Panc1 (cell line): ENCODE results near the gene CCDC9B. TPM values are rescaled to one million over a fixed set of nuclear protein-coding genes. Genes with fewer than 3 reads are reported as not detected.
A peak's percentile ranks its signal among the peaks of the same experiment; 100 is the strongest.

Source experiments
- ATAC-seq: fragments of 200-7000 bp; cut with Tn5 transposase; 2 replicates; pipeline ENCODE4 v1.9.1; 2020; ENCODE audit warnings: mild to moderate bottlenecking, moderate library complexity
- BruUV-seq: library from RNA; stranded (reverse); fragments of 400-500 nt; replicated peaks from 2 replicates; lab custom pipeline; 2021; lab: Mats Ljungman, UMichigan
- CTCF ChIA-PET: fragments of 300-600 bp; sonication (Branson Sonifier 250); formaldehyde crosslinking; loops from one replicate; lab custom pipeline; 2022; ENCODE audit warnings: antibody characterized with exemption; lab: Charles Lee
- POLR2A ChIA-PET: fragments of 300-600 bp; sonication (Branson Sonifier 250); formaldehyde crosslinking; loops from one replicate; lab custom pipeline; 2022; ENCODE audit warnings: antibody characterized with exemption; lab: Charles Lee
- DNase-seq: peaks from one replicate; pipeline ENCODE4 v3.0.0-alpha.2; 2010; ENCODE audit warnings: low read depth, low spot score
- H3K27ac ChIP-seq: 2 replicates; pipeline ENCODE4 v1.5.1; 2011; ENCODE audit warnings: mild to moderate bottlenecking, low read length, inconsistent platforms
- H3K27me3 ChIP-seq: fragments of 200-500 bp; sonication (Bioruptor generic); 2 replicates; pipeline ENCODE4 v1.6.0; 2014; ENCODE audit warnings: low read length, inconsistent platforms; ENCODE audit not compliant: control insufficient read depth, insufficient read depth
- H3K36me3 ChIP-seq: fragments of 200-500 bp; sonication (Bioruptor generic); 2 replicates; pipeline ENCODE4 v1.5.1; 2014; ENCODE audit warnings: inconsistent platforms, mild to moderate bottlenecking, low read length, moderate library complexity; ENCODE audit not compliant: control insufficient read depth, insufficient read depth
- H3K4me1 ChIP-seq: 2 replicates; pipeline ENCODE4 v1.5.1; 2011; ENCODE audit warnings: inconsistent platforms, mild to moderate bottlenecking, low read length, moderate library complexity; ENCODE audit not compliant: control insufficient read depth, insufficient read depth
- H3K4me3 ChIP-seq, 2 experiments: 2 replicates each; pipeline ENCODE4 v1.5.1; 2011 to 2012; ENCODE audit warnings: low read depth in 2 of 2, low read length in 2 of 2, mild to moderate bottlenecking in 2 of 2, inconsistent platforms in 1 of 2, moderate library complexity in 1 of 2
- H3K9me3 ChIP-seq: fragments of 200-500 bp; sonication (Bioruptor generic); 2 replicates; pipeline ENCODE4 v1.5.1; 2014; ENCODE audit warnings: low read depth, mild to moderate bottlenecking, inconsistent platforms, low read length, moderate library complexity; ENCODE audit not compliant: control insufficient read depth, insufficient read depth
- POLR2AphosphoS5 ChIP-seq: IDR thresholded peaks from 2 replicates; pipeline ENCODE4 v1.6.1; 2012; ENCODE audit warnings: mild to moderate bottlenecking, low read depth, low read length, moderate library complexity
- SIN3A ChIP-seq: IDR thresholded peaks from 2 replicates; pipeline ENCODE4 v1.6.1; 2012; ENCODE audit warnings: low read depth, mild to moderate bottlenecking, low read length, moderate library complexity, borderline replicate concordance; ENCODE audit not compliant: insufficient read depth
- TCF7L2 ChIP-seq: IDR thresholded peaks from 2 replicates; pipeline ENCODE4 v1.6.1; 2011; ENCODE audit warnings: mild to moderate bottlenecking, low read depth, low read length, inconsistent platforms
- in situ Hi-C: cut with HindIII; loops from 2 replicates; pipeline ENCODE4 v1.10.0; 2016; ENCODE audit warnings: low sequenced_read_pairs, low pct_unique_long_range_greater_than_20kb
- intact Hi-C: fragments of 100-400 bp; cut with micrococcal nuclease; formaldehyde crosslinking; loops from one replicate; pipeline ENCODE4 v1.10.0; 2022; ENCODE audit not compliant: unreplicated experiment
- total RNA-seq: library from RNA; stranded (reverse); gene quantifications from one replicate; pipeline ENCODE4 v1.2.1, GENCODE V29; 2021; ENCODE audit not compliant: unreplicated experiment
- TF ChIP-seq, protein P1 (sequence below): fragments of 450-650 bp; IDR thresholded peaks from 2 replicates; pipeline ENCODE4 v1.5.1; 2017; ENCODE audit warnings: mild to moderate bottlenecking
- TF ChIP-seq, protein P2 (sequence below), 2 experiments: IDR thresholded peaks; 2 replicates each; pipeline ENCODE4 v1.6.1; 2011 to 2012; ENCODE audit warnings: low read depth in 2 of 2, control low read depth in 1 of 2, low read length in 1 of 2, mild to moderate bottlenecking in 1 of 2, moderate library complexity in 1 of 2; ENCODE audit not compliant: insufficient read depth in 1 of 2

The CCDC9B gene
- total RNA-seq, 1 experiment from 2014 or later: 55.9 TPM

- Histone ChIP-seq H3K4me3 (no peak overlapping the region), H3K27ac (no peak overlapping the region), H3K27me3 (no peaks in the 10 kb centered on the region), H3K4me1 (peaks cover 18% of the 10 kb centered on the region), H3K36me3 (no peaks in the 10 kb centered on the region), H3K9me3 (no peaks in the 10 kb centered on the region)
- ChIA-PET POLR2A (no interaction called here), CTCF (interaction anchor here (1.0 kb wide), 1 partner anchor 9 kb away, joined by 3 read pairs; no protein-coding TSS in a partner anchor)
- BruUV-seq: no TSS peak
- in situ Hi-C loops: no loop called here
- intact Hi-C loops: no loop called here
- no peak for ATAC-seq
- TF ChIP-seq POLR2AphosphoS5: no peak
- no peak for TF ChIP-seq TCF7L2
- TF ChIP-seq, protein P1, sequence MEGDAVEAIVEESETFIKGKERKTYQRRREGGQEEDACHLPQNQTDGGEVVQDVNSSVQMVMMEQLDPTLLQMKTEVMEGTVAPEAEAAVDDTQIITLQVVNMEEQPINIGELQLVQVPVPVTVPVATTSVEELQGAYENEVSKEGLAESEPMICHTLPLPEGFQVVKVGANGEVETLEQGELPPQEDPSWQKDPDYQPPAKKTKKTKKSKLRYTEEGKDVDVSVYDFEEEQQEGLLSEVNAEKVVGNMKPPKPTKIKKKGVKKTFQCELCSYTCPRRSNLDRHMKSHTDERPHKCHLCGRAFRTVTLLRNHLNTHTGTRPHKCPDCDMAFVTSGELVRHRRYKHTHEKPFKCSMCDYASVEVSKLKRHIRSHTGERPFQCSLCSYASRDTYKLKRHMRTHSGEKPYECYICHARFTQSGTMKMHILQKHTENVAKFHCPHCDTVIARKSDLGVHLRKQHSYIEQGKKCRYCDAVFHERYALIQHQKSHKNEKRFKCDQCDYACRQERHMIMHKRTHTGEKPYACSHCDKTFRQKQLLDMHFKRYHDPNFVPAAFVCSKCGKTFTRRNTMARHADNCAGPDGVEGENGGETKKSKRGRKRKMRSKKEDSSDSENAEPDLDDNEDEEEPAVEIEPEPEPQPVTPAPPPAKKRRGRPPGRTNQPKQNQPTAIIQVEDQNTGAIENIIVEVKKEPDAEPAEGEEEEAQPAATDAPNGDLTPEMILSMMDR: no peak
- TF ChIP-seq, protein P2, sequence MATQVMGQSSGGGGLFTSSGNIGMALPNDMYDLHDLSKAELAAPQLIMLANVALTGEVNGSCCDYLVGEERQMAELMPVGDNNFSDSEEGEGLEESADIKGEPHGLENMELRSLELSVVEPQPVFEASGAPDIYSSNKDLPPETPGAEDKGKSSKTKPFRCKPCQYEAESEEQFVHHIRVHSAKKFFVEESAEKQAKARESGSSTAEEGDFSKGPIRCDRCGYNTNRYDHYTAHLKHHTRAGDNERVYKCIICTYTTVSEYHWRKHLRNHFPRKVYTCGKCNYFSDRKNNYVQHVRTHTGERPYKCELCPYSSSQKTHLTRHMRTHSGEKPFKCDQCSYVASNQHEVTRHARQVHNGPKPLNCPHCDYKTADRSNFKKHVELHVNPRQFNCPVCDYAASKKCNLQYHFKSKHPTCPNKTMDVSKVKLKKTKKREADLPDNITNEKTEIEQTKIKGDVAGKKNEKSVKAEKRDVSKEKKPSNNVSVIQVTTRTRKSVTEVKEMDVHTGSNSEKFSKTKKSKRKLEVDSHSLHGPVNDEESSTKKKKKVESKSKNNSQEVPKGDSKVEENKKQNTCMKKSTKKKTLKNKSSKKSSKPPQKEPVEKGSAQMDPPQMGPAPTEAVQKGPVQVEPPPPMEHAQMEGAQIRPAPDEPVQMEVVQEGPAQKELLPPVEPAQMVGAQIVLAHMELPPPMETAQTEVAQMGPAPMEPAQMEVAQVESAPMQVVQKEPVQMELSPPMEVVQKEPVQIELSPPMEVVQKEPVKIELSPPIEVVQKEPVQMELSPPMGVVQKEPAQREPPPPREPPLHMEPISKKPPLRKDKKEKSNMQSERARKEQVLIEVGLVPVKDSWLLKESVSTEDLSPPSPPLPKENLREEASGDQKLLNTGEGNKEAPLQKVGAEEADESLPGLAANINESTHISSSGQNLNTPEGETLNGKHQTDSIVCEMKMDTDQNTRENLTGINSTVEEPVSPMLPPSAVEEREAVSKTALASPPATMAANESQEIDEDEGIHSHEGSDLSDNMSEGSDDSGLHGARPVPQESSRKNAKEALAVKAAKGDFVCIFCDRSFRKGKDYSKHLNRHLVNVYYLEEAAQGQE (IDR thresholded peaks at IDR 0.05; ENCODE audit: insufficient read depth in 1 of 2, low read depth in 2 of 2, low read length in 1 of 2): no peak
- no peak for TF ChIP-seq SIN3A
- DNase-seq: no peak
Measured at GRCh38 chr15:40346579-40347558, 6.1 kb upstream of the CCDC9B start.

DNA sequence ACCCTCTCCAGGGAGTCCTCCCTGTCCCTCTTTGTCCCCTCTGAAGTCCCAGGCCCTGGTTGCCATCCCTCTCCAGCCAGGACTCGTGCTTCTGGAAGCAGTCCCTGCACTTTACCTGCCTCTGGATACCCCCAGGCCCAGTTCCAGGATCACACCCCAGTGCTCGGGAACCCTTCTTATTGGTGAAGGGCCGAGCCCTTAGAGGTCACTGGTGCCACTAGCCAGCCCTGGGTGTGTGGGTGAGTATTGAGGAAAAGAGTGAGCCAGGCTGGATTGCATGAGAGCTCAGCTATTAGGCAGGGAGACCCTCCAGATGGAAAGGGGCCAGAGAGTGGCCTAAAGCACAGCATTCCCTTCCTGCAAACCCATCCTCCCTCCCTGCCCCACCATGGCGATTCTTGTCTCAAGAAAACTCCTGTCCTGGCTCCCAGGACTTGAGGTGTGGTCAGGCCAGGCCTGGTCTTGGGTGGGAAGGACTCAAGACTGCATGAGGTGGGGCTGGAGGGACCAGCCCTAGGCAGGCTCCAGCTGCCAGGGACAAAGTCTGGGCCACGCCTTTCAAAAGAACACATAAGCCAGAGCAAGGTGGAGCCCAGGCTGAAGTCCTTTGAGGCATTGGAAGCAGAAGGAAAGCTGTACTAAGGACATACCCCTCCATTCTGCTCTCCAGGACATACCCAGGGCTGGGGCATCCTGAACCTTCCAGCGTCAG, 5.3 kb upstream of the CCDC9B start:
- TF ChIP-seq SIN3A (no peak), POLR2AphosphoS5 (no peak), TCF7L2 (no peak)
- TF ChIP-seq, protein P2 (IDR thresholded peaks at IDR 0.05; ENCODE audit: insufficient read depth in 1 of 2, low read depth in 2 of 2, low read length in 1 of 2): no peak
- TF ChIP-seq, protein P1: no peak
- H3K4me3 ChIP-seq: no peak overlapping the region
- DNase-seq: no peak
- POLR2A ChIA-PET: no interaction called here
- intact Hi-C loops: loop anchor here (2.0 kb wide), 1 partner anchor 75 kb away; no protein-coding TSS in a partner anchor
- peaks cover 26% of the 10 kb centered on the region for H3K4me1 ChIP-seq
- no peaks in the 10 kb centered on the region for H3K27me3 ChIP-seq
- ATAC-seq: no peak
- H3K36me3 ChIP-seq: no peaks in the 10 kb centered on the region
- peak overlapping the region; percentile 41; the same call in 1 of the 2 replicates for H3K27ac ChIP-seq
- no TSS peak for BruUV-seq
- in situ Hi-C loops: no loop called here
- CTCF ChIA-PET: no interaction called here
- H3K9me3 ChIP-seq: no peaks in the 10 kb centered on the region
